GM21360 (cell line): ENCODE measurements around the gene GFRA1.
"Not testable (repeated sequence)": the region's sequence is repeated elsewhere in the genome, so short reads cannot be mapped to it uniquely, and the experiment has no call there.

Experiments
- ATAC-seq: cut with Tn5 transposase; IDR thresholded peaks from one replicate; pipeline ENCODE4 v1.9.1; 2021; ENCODE audit warnings: mild to moderate bottlenecking, moderate library complexity; ENCODE audit not compliant: unreplicated experiment

The GFRA1 gene

GRCh38 chr10:116201670-116202430 is 71.2 kb downstream of the GFRA1 start:
- no peak for ATAC-seq

DNA sequence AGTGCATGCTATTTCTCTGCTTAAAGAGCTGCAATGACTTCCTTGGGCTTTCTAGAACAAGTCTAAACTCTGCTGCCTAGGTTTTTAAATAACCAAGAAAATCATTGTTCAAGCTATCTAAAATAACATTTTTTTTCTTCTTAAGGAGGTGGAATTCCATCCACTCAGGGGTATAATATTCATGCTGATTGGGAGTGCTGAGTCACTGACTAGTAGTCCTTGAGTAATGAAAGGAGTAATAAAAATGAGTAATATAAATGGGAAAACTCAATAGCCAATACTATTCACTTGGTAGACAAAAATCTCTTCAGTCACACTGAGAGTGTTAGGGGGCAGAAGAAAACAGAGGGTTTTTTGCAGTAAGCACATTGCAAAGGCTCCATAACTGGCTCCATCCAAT is 72.0 kb downstream of the GFRA1 start:
- no peak for ATAC-seq

DNA sequence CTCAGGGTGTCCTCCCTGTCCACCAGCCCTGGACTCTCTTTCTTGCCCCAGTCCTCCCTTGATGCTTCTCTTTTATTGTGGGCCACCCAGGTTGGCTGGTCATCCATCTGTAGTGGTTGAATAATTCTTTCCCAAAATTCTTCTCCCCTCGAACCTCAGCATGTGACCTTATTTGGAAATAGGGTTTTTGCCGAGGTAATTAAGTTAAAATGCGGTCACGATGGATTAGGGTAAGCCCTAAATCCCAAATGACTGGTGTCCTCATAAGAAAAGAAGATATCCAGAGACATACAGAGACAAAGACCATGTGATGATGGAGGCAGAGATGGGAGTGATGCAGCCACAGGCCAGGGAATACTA is 74.3 kb downstream of the GFRA1 start:
- no peak for ATAC-seq

- ATAC-seq, result no peak
These were observed 74.9 kb downstream of the GFRA1 start for GRCh38 chr10:116197946-116198675.

DNA sequence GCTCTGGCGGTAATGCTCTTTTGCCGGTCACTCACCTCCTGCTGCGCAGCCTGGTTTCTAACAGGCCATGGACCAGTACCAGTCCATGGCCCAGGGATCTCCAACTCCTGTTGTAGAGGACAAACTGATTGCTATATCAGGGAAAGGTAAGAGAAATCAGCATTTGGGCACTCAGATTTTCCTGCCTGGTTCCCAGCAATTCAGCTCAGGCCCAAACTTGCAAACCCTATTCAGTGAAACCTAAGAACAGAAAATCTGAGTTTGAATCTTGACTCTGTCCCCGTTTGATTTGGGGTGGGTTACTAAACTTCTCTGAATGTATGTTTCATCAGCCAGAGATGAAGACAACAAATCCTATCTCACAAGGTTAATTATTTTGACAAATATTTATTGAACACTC is 77.4 kb downstream of the GFRA1 start:
- no peak for ATAC-seq

- ATAC-seq, result no peak
These were observed 78.0 kb downstream of the GFRA1 start for GRCh38 chr10:116195039-116195438.

DNA sequence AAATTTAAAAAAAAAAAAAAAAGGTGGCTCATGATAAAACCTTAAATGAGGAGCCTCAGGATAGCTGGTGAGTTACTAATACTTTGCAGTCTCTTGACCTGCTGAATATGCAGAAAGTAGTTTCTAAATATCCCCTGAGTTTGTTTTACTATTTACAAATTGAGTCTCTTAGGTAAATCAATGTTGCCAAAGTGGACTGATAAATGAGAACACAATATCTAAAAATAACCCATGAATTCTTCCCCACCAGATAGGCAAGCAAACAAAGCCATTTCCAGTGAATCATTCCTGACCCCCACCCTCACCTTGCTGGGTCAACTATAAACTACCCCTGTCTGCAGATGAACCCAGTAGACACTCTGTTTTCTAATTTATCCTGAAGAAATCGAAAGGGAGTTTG is 78.9 kb downstream of the GFRA1 start:
- no peak for ATAC-seq

GRCh38 chr10:116190883-116191282 is 82.1 kb downstream of the GFRA1 start:
- ATAC-seq, result no peak

- no peak for ATAC-seq
These were observed 86.7 kb downstream of the GFRA1 start for GRCh38 chr10:116186273-116186672.

- ATAC-seq, result no peak
These were observed 87.7 kb downstream of the GFRA1 start for GRCh38 chr10:116185199-116185867.

GRCh38 chr10:116184512-116184794 is 88.6 kb downstream of the GFRA1 start:
- no peak for ATAC-seq

GRCh38 chr10:116183733-116184511 is 89.1 kb downstream of the GFRA1 start:
- no peak for ATAC-seq

- no peak for ATAC-seq
These were observed 90.6 kb downstream of the GFRA1 start for GRCh38 chr10:116182426-116182825.

- ATAC-seq, result no peak
These were observed 94.9 kb downstream of the GFRA1 start for GRCh38 chr10:116178086-116178605.

GRCh38 chr10:116175231-116175630 is 97.8 kb downstream of the GFRA1 start:
- no peak for ATAC-seq

- no peak for ATAC-seq
These were observed 101.5 kb downstream of the GFRA1 start for GRCh38 chr10:116171505-116171904.

DNA sequence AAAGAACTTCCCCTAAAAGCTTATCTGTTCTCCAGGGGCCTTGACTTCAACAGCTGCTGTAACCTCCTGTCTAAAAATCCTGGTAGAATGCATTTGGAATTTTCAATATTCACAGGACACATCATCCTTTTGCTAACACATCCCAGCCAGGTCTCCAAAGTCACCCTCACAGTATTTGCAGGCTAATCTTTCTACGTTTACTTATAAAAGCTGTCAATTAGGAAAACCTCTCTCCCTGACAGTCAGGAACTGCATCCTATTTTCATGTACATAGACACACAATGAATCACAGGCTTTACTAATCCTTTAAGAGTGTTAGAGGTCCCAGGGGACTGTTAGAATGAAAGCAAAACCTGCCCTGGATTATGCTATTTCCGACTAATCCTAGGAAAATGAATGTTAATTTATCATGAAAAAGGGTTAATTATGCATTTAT is 102.2 kb downstream of the GFRA1 start:
- ATAC-seq, result no peak

GRCh38 chr10:116169782-116170445 is 103.1 kb downstream of the GFRA1 start:
- ATAC-seq, result no peak

- no peak for ATAC-seq
These were observed 104.3 kb downstream of the GFRA1 start for GRCh38 chr10:116168745-116169144.

- no peak for ATAC-seq
These were observed 104.7 kb downstream of the GFRA1 start for GRCh38 chr10:116168329-116168728.

DNA sequence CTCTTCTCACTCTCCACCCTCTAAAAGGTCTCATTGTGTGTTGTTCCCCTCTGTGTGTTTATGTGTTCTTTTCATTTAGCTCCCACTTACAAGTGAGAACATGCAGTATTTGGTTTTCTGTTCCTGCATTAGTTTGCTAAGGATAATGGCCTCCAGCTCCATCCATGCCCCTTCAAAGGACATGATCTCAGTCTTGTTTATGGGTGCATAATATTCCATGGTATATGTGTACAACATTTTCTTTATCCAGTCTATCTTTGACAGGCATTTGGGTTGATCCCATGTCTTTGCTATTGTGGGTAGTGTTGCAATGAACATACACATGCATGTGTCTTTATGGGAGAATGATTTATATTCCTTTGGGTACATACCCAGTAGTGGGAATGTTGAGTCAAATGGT is 107.1 kb downstream of the GFRA1 start:
- ATAC-seq, result not testable (repeated sequence)
